PFSK-1 (cell line): ENCODE measurements around the gene SLC39A1.

ENCODE experiments used
- POLR2AphosphoS5 ChIP-seq: IDR thresholded peaks from 2 replicates; pipeline ENCODE4 v1.6.1; 2012; ENCODE audit warnings: low read depth, mild to moderate bottlenecking, control low read depth, low read length, moderate library complexity
- SIN3A ChIP-seq: IDR thresholded peaks from 2 replicates; pipeline ENCODE4 v1.6.1; 2012; ENCODE audit warnings: mild to moderate bottlenecking, low read length, moderate library complexity, borderline replicate concordance; ENCODE audit not compliant: insufficient read depth
- TAF1 ChIP-seq: IDR thresholded peaks from 2 replicates; pipeline ENCODE4 v1.6.1; 2012; ENCODE audit warnings: low read length, control low read depth, borderline replicate concordance; ENCODE audit not compliant: insufficient read depth

GRCh38 chr1:153968972-153969371, 5.6 kb upstream of the SLC39A1 start:
- TF ChIP-seq POLR2AphosphoS5 (no peak), SIN3A (no peak), TAF1 (no peak)
